Muscle of back (tissue), 11 donors: ENCODE data around the gene AGFG1. TPM values are rescaled to one million over a fixed set of nuclear protein-coding genes. Genes with fewer than 3 reads are reported as not detected.
A peak's percentile ranks its signal among the peaks of the same experiment; 100 is the strongest.

Source experiments
- DNase-seq, 3 donors: peaks; one replicate each; pipeline versions ENCODE4 v3.0.0 to v3.0.0-alpha.2; 2013
- polyA plus RNA-seq, 10 donors: library from polyadenylated mRNA; unstranded; fragments of 120-200 nt; gene quantifications; one replicate each; pipeline ENCODE4 v1.2.1, GENCODE V29; 2013; ENCODE audit not compliant: insufficient read length in 10 of 10

Gene AGFG1
- polyA plus RNA-seq, 10 donors: 41.2 to 55.1 (median 51.3) TPM

DNA sequence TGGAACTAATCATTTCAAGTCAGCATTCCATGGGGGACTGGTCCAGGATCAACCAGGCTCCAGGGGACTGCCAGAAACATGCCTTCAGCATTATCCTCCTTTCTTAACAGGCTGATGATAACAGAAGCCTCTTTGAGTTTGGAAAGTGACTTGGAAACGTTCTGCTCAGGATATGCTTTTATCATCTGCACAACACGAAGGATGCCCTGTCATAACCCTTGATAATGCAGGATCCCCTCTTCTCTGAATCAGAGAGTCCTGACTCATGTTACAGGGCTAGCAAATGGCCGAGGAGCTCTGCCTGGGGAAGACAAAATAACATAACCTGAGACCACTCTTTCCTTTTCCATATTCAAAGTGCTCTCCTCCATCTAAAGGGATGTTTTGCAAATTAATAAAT, 136.0 kb downstream of the AGFG1 start:
- no peak for DNase-seq

DNA sequence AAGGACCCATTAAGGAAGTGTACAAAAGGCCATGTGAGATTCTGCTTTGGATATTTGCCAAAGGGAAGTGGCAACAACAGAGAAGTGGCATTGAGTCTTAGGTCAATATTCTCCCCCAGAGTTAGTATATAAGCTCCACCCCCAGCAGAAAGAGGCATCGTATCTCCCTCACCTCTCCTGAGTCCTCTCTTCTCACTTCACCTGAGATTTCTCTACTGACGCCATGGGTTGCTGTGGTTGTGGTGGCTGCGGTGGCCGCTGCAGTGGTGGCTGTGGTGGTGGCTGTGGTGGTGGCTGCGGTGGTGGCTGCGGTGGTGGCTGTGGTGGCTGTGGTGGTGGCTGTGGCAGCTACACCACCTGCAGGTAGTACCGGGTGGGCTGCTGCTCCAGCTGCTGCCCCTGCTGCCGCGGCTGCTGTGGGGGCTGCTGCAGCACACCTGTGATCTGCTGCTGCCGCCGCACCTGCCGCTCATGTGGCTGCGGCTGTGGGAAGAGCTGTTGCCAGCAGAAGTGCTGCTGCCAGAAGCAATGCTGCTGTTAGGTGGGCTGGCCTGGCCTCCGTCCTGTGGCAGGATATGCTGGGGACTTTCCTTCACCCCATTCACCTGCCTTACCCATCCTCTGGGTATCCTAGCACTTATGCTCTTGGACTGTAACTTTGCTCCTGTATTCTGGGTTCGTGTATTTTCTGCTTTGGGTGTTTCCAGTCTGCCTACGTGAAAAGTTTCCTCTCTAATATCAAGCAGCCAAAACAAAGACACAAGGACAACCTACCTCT, 136.8 kb downstream of the AGFG1 start:
- DNase-seq: peak; percentile 10 to 33 (median 16)

DNA sequence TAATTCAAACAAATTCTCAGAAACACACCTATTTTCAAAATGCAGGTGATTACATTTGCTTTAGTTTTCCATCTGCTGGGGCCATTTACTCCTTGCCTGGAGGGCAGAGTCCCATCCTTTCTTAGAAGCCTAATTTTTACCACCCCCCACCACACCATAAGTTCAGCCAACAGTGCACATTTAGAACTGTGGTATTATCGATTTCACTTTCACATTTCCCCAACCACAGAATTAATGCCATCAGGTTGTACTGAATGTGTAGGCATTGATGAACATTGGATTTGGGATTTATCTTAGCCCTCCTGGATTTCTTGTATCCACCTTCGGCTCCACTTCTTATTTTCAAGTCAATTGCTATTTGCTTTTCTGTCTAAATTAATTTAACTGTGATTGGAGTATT, 138.2 kb downstream of the AGFG1 start:
- DNase-seq: no peak

Other genes starting within 250 kb of the AGFG1 start
- gene MFF, start 146.9 kb upstream of the AGFG1 start, polyA plus RNA-seq: 10 to 100 TPM; 55.5 to 79.0 (median 69.3) TPM
- gene TM4SF20, start 92.8 kb upstream of the AGFG1 start, polyA plus RNA-seq: under 1 TPM in 1 of 10 donors, not detected in 9; 0.27 TPM
- gene SCYGR1, start 84.2 kb upstream of the AGFG1 start, polyA plus RNA-seq: not detected
- not detected for gene SCYGR2, start 126.7 kb downstream of the AGFG1 start, polyA plus RNA-seq
- gene SCYGR3, start 142.7 kb downstream of the AGFG1 start, polyA plus RNA-seq: not detected
- under 1 TPM in 1 of 10 donors, not detected in 9; 0.07 TPM for gene SCYGR4, start 145.3 kb downstream of the AGFG1 start, polyA plus RNA-seq
- gene SCYGR5, start 194.6 kb downstream of the AGFG1 start, polyA plus RNA-seq: not detected
- gene SLC19A3, start 245.9 kb downstream of the AGFG1 start, polyA plus RNA-seq: 1 to 10 TPM in 2 of 10 donors, under 1 TPM in 8; 0.40 to 1.5 (median 0.75) TPM